NCI-H446 (cell line): Measurements from ENCODE around the gene SSR1.
"Not testable (repeated sequence)": the region's sequence is repeated elsewhere in the genome, so short reads cannot be mapped to it uniquely, and the experiment has no call there.

Experiments used
- DNase-seq, 2 experiments: peaks; one replicate each; lab custom pipeline; 2025; lab: John Stamatoyannopoulos, UW

Gene SSR1

DNA sequence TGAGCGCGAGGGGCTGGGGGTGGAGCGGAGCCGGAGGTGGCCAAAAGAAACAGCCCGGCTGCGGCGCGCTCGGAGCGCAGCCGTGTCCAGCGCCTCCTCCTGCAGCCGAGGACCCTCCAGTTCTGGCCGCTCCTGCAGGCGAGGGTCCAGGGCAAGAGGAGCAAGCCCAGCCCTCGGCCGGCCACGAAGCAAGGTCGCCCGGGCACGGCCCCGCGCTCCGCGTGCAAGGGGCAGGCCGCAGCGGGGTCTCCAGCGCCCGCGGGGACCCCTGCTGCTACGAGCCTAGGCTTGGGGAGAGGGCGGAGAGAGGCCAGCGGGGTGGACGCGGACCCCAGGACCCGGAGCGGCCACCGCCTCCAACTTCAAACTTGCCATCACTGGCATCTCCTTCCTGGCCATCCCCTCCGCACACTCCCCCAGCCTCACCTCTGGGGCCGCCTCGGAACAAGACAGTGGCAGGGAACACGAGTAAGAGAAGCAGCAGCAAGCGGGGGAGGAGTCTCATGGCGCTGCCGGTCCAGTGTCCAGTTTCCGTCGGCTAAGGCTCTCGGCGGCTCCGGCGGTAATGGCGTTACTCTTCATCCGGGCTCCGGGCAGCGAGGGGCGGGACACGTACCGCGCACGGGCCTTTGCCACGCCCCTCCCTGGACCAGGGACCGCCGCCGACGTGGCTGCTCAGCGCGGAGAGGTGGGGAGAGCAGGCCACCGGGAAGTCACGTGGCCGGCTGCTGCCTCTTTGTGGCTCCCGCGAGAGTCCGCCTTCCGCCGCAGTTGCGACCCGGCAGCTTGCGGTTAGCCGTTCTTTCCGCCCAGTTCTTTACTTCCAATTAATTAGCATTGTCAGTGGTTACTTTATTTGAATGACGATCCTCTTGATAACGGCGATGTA, at the start of gene SSR1:
SSR1 (minus strand) TSS at position 584 of the 889 bp plus-strand sequence; CDS start at position 505, 79 bp downstream.
- peak; percentile 80 to 95 for DNase-seq

DNA sequence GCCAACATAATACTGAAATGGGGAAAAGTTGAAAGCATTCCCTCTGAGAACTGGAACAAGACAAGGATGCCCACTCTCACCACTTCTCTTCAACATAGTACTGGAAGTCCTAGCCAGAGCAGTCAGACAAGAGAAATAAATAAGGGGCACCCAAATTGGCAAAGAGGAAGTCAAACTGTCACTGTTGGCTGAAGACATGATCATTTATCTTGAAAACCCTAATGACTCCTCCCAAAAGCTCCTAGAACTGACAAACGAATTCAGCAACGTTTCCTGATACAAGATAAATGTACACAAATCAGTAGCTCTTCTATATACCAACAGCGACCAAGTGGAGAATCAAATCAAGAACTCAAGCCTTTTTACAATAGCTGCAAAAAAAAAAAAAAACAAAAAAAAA, 38.9 kb upstream of the SSR1 start:
- not testable (repeated sequence) for DNase-seq

- not testable (repeated sequence) for DNase-seq
Observed at GRCh38 chr6:7350591-7350990, 37.6 kb upstream of the SSR1 start.

DNA sequence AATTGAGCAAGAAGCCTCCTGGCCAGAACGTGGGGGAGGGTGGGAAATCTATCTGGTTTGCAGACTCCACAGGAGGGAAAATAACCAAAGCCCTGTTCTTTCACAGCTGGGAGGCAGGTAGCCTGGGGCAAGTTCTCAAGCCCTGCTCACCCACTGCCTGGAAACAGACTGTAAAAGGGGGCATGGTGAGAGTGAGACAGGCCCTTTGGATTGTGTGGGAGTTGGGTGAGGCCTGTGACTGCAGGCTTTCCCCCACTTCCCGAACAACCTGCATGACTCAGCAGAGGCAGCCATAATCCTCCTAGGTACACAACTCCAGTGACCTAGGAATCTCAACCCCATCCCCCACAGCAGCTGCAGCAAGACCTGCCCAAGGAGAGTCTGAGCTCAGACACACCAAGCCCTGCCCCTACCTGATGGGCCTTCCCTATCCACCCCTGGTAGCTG, 34.6 kb upstream of the SSR1 start:
- not testable (repeated sequence) for DNase-seq

- not testable (repeated sequence) for DNase-seq
Observed at GRCh38 chr6:7344773-7345450, 31.9 kb upstream of the SSR1 start.

DNA sequence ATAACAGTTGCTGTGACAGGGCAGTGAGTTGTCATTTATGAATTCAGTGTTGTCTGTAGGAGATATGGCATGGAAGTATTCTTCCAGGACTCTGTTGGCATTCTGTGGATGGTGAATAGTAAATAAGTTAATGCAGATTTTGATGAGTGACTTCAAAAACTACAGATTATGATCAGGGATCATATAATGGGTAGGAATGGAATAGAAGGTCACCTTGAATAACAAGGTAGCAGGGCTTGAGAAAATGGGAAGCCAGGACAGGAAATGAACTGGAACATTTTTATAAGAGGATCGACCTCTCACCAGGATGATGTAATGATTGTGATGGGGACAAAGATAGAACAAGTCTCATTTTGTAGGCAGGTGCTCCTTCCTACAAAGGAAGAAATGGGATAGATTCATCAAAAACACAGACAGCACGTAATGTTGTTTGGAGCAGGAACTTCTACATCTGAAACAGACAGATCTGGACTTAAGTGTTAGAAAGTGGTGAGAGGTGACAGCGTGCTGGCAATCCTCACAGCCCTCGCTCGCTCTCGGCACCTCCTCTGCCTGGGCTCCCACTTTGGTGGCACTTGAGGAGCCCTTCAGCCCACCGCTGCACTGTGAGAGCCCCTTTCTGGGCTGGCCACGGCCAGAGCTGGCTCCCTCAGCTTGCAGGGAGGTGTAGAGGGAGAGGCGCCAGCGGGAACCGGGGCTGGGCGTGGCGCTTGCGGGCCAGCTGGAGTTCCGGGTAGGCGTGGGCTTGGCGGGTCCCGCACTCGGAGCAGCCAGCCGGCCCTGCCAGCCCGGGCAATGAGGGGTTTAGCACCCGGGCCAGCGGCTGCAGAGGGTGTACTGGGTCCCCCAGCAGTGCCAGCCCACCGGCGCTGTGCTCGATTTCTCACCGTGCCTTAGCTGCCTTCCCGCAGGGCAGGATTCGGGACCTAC, 30.8 kb upstream of the SSR1 start:
- DNase-seq: no peak

- no peak for DNase-seq
Observed at GRCh38 chr6:7341989-7342742, 29.2 kb upstream of the SSR1 start.

GRCh38 chr6:7341271-7341670, 28.3 kb upstream of the SSR1 start:
- DNase-seq: no peak

GRCh38 chr6:7339007-7339732, 26.2 kb upstream of the SSR1 start:
- DNase-seq: not testable (repeated sequence)

DNA sequence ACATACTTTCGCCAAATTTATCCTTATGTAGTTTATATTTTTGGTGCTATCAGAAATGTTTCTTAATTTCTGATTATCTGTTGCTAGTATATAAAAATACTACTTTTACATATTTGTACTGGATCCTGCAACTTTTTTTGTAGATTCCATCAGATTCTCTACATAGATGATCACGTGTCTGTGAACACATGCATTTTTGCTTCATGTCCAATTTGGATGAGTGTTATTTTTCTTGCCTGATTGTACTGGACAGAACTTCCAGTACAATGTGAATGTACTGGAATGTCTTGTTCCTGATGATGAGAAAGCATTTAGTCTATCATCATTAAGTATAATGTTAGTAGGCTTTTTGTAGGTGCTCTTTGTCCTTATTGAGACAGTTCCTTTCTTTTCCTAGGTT, 25.0 kb upstream of the SSR1 start:
- DNase-seq: no peak

GRCh38 chr6:7335519-7335918, 22.5 kb upstream of the SSR1 start:
- no peak for DNase-seq

GRCh38 chr6:7334685-7335084, 21.7 kb upstream of the SSR1 start:
- DNase-seq: no peak

DNA sequence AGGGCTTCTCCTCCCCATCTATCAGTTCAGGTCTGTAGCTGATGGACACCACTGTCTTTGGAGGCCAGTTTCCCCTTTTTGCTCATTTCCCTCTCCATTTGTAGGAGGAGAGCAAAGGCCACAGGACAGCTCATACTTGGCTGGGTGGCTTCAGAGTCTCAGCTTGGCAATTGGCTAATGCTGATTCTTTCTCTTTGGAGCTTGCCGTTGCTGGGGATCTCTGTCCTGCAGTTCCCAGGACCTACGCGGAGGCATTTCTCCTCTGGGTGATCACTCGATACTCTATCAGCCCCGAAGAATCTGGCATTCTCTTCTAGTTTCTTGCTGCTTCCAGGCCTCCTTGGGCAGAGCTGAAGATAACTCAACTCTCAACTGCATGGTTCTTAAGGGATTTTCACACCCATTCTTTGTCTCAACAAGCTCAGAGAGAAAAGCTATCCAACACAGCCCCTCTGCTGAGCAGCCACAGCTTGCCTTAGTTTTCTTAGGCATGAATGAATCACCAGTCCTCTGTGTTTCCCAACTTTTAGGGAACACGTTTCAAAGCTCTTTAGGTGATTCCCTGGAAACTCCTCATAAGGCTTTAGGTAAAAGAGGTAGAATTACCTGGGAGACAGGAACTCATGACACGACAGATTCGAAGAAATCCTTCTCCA, 19.2 kb upstream of the SSR1 start:
- DNase-seq: no peak

- no peak for DNase-seq
Observed at GRCh38 chr6:7331452-7331851, 18.5 kb upstream of the SSR1 start.

GRCh38 chr6:7328243-7328642, 15.2 kb upstream of the SSR1 start:
- DNase-seq: no peak

DNA sequence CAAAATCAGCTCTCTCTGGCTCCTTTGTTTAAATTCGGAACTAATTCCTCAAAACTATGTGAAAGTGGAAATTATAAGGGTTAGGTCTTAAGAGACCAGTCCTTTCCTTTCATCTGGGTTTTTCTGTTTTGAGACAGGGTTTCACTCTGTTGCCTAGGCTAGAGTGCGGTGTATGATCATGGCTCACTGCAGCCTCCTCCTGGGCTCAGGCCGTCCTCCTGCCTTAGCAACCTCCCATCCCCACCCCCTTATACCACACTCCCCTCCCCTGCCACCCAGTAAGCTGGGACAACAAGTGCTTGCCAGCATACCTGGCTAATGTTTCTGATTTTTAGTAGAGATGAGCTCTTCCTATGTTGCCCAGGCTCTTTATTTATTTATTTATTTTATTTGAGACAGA, 12.8 kb upstream of the SSR1 start:
- no peak for DNase-seq

DNA sequence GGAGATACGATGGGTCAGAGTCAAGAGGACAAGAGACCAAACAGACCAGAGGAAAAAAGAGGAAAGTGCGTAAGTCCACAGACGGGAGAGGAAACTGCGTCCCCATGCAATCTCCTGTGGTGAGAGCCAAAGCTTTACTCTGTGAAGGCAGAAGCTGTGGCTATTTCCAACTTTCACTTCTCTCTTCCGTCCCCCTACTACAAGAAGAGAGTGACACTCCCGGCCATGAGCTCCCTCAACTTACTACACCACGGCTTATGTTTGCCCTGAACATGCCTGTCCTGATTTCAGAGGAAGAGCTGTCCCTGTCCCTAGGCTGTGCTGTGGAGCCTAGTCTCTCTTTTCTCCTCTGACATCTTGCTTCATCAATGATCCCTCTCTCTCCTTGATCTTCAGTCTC, 11.5 kb upstream of the SSR1 start:
- no peak for DNase-seq

GRCh38 chr6:7323074-7323473, 10.1 kb upstream of the SSR1 start:
- DNase-seq: no peak

GRCh38 chr6:7321866-7322265, 8.9 kb upstream of the SSR1 start:
- DNase-seq: not testable (repeated sequence)

GRCh38 chr6:7319406-7319805, 6.4 kb upstream of the SSR1 start:
- DNase-seq: not testable (repeated sequence)
